ENCODE measurements around the gene ACO1.

DNA sequence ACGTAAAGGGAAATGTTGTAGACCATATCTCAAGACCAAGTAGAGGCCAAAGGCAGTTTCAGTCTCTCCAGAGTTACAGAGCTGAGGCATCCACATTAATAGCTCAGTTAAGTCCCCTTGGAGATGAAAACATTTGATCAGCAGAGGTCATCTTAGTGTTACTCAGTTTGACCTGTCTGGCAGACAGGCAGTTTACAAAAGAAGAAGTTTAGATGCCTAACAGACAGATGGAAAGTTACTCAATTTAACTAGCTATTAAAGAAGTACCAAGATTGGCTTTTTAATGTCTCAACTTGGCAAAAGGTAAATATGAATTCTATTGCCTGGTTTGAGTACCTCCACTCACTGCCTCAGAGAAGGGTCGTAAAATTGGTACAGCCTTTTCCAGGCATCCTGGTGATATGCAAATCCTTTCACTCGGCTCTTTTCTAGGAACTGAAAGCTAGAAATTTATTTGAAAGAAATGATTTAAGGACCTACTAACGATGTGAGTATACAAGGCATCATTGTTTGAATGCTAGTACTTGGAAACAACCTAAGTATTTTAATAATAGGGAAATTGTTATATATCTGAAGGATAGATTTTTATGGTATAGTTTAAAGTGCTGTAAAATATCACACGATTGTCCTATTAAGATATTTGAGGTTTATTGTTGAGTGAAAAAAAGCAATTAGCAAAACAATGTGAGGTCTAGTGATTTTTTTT is 14.8 kb downstream of the ACO1 start:
- TF ChIP-seq, protein P1, sequence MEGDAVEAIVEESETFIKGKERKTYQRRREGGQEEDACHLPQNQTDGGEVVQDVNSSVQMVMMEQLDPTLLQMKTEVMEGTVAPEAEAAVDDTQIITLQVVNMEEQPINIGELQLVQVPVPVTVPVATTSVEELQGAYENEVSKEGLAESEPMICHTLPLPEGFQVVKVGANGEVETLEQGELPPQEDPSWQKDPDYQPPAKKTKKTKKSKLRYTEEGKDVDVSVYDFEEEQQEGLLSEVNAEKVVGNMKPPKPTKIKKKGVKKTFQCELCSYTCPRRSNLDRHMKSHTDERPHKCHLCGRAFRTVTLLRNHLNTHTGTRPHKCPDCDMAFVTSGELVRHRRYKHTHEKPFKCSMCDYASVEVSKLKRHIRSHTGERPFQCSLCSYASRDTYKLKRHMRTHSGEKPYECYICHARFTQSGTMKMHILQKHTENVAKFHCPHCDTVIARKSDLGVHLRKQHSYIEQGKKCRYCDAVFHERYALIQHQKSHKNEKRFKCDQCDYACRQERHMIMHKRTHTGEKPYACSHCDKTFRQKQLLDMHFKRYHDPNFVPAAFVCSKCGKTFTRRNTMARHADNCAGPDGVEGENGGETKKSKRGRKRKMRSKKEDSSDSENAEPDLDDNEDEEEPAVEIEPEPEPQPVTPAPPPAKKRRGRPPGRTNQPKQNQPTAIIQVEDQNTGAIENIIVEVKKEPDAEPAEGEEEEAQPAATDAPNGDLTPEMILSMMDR (IDR thresholded peaks at IDR 0.05), result no peak
- no peak for TF ChIP-seq EZH2 (IDR thresholded peaks at IDR 0.05)
